ENCODE results near the gene GTF2A1. TPM values are rescaled to one million over a fixed set of nuclear protein-coding genes. Genes with fewer than 3 reads are reported as not detected.
A peak's percentile ranks its signal among the peaks of the same experiment; 100 is the strongest.

The GTF2A1 gene
- total RNA-seq, 1 donor from 2014 or later = 19.7 TPM

GRCh38 chr14:81144824-81145603 lies 75.7 kb downstream of the GTF2A1 start:
- FAIRE-seq = no peak
- TF ChIP-seq CTCF (IDR thresholded peaks at IDR 0.05; ENCODE audit: insufficient read depth, low read length, severe bottlenecking) = no peak
- H3K27me3 ChIP-seq (ENCODE audit: control insufficient read depth, insufficient read depth, low read length) = no peaks in the 10 kb centered on the region
- DNase-seq (ENCODE audit: low read depth) = no peak
- H3K4me3 ChIP-seq (ENCODE audit: low read depth, low read length) = no peak overlapping the region
- H3K36me3 ChIP-seq (ENCODE audit: control insufficient read depth, insufficient read depth, low read length) = no peaks in the 10 kb centered on the region

DNA sequence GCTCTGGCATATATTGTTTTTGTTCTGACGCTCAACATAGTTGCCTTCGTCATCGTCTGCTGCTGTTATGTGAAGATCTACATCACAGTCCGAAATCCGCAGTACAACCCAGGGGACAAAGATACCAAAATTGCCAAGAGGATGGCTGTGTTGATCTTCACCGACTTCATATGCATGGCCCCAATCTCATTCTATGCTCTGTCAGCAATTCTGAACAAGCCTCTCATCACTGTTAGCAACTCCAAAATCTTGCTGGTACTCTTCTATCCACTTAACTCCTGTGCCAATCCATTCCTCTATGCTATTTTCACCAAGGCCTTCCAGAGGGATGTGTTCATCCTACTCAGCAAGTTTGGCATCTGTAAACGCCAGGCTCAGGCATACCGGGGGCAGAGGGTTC lies 77.0 kb downstream of the GTF2A1 start:
- H3K36me3 ChIP-seq (ENCODE audit: control insufficient read depth, insufficient read depth, low read length) = no peaks in the 10 kb centered on the region
- FAIRE-seq = no peak
- TF ChIP-seq CTCF (IDR thresholded peaks at IDR 0.05; ENCODE audit: insufficient read depth, low read length, severe bottlenecking) = no peak

GRCh38 chr14:81141426-81141825 lies 79.3 kb downstream of the GTF2A1 start:
- Histone ChIP-seq H3K4me3 (ENCODE audit: low read depth, low read length) (no peak overlapping the region), H3K36me3 (ENCODE audit: control insufficient read depth, insufficient read depth, low read length) (no peaks in the 10 kb centered on the region), H3K27me3 (ENCODE audit: control insufficient read depth, insufficient read depth, low read length) (no peaks in the 10 kb centered on the region)
- no peak for FAIRE-seq
- no peak for DNase-seq (ENCODE audit: low read depth)
- TF ChIP-seq CTCF (IDR thresholded peaks at IDR 0.05; ENCODE audit: insufficient read depth, low read length, severe bottlenecking) = no peak

More for the DNA sequence above, 77.0 kb downstream of the GTF2A1 start:
- no peaks in the 10 kb centered on the region for H3K27me3 ChIP-seq (ENCODE audit: control insufficient read depth, insufficient read depth, low read length)
- H3K4me3 ChIP-seq (ENCODE audit: low read depth, low read length) = no peak overlapping the region
- no peak for DNase-seq (ENCODE audit: low read depth)

DNA sequence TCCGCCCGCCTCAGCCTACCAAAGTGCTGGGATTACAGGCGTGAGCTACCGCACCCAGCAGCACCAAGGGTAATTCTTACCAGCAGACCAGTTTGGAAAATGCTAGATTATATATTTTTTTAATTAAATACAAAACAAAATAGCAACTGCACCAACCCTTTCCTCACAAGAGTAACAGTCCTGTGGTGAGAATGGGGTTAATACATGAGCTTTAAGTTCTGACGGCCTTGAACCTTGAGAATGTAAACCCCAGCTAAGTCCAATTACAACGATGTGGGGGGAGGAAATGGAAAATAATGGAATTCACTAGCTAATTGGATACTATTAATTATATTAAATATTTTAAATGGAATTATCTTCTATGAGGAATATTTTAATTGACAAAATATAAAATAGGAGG lies 82.3 kb downstream of the GTF2A1 start:
- FAIRE-seq (no peak), DNase-seq (ENCODE audit: low read depth) (no peak)
- no peak overlapping the region for H3K4me3 ChIP-seq (ENCODE audit: low read depth, low read length)
- TF ChIP-seq CTCF (IDR thresholded peaks at IDR 0.05; ENCODE audit: insufficient read depth, low read length, severe bottlenecking) = no peak
- no peaks in the 10 kb centered on the region for H3K27me3 ChIP-seq (ENCODE audit: control insufficient read depth, insufficient read depth, low read length)
- no peaks in the 10 kb centered on the region for H3K36me3 ChIP-seq (ENCODE audit: control insufficient read depth, insufficient read depth, low read length)

DNA sequence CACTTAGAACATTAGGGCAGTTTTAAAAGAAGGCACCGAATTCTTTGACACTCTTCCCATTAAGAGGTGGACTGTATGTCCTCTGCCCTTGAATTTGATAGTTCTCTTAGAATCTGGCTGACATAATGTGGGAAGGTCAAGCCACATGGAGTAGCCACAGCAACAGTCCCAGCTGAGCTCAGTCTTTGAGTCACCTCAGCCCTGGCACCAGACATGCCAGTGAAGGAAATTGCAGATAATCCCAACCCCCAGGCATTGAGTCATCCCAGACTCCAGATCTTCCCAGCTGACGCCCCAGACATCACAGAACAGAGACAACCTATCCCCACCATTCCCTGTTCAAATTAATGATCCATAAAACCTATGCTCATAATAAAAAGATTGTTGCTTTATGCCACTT lies 83.4 kb downstream of the GTF2A1 start:
- DNase-seq (ENCODE audit: low read depth) (peak; percentile 84), FAIRE-seq (no peak)
- no peak for TF ChIP-seq CTCF (IDR thresholded peaks at IDR 0.05; ENCODE audit: insufficient read depth, low read length, severe bottlenecking)
- H3K27me3 ChIP-seq (ENCODE audit: control insufficient read depth, insufficient read depth, low read length) = no peaks in the 10 kb centered on the region
- no peak overlapping the region for H3K4me3 ChIP-seq (ENCODE audit: low read depth, low read length)
- no peaks in the 10 kb centered on the region for H3K36me3 ChIP-seq (ENCODE audit: control insufficient read depth, insufficient read depth, low read length)

- DNase-seq (ENCODE audit: low read depth) (no peak), FAIRE-seq (no peak)
- Histone ChIP-seq H3K36me3 (ENCODE audit: control insufficient read depth, insufficient read depth, low read length) (no peaks in the 10 kb centered on the region), H3K4me3 (ENCODE audit: low read depth, low read length) (no peak overlapping the region), H3K27me3 (ENCODE audit: control insufficient read depth, insufficient read depth, low read length) (no peaks in the 10 kb centered on the region)
- no peak for TF ChIP-seq CTCF (IDR thresholded peaks at IDR 0.05; ENCODE audit: insufficient read depth, low read length, severe bottlenecking)
Observed at GRCh38 chr14:81133400-81133799, 87.4 kb downstream of the GTF2A1 start.
